HepG2 (cell line): ENCODE results near the gene DISP2.

Experiments used
- AKNA ChIP-seq: sonication (generic); formaldehyde crosslinking; IDR thresholded peaks from 2 replicates; pipeline ENCODE4 v1.4.0; 2020; ENCODE audit warnings: missing genetic modification reagents, borderline replicate concordance
- CTCF ChIP-seq: sonication (generic); formaldehyde crosslinking; IDR thresholded peaks from 2 replicates; pipeline ENCODE4 v1.5.0; 2020; ENCODE audit warnings: mild to moderate bottlenecking, missing genetic modification reagents, moderate library complexity
- EP300 ChIP-seq, 3 experiments: sonication (generic) in 1 of 3; formaldehyde crosslinking in 1 of 3; IDR thresholded peaks; 2 replicates each; pipeline versions ENCODE4 v1.5.1 to v1.6.1; 2011 to 2020; ENCODE audit warnings: low read depth in 2 of 3, low read length in 2 of 3, borderline replicate concordance in 1 of 3, improper control_type of control experiment in 1 of 3, mild to moderate bottlenecking in 1 of 3, missing genetic modification reagents in 1 of 3, moderate library complexity in 1 of 3
- MYC ChIP-seq: sonication (generic); formaldehyde crosslinking; IDR thresholded peaks from 2 replicates; pipeline ENCODE4 v1.9.0; 2021; ENCODE audit warnings: missing genetic modification reagents, borderline replicate concordance
- NFRKB ChIP-seq: fragments of 450-650 bp; IDR thresholded peaks from 2 replicates; pipeline ENCODE4 v1.6.1; 2017
- PREB ChIP-seq: sonication (generic); formaldehyde crosslinking; IDR thresholded peaks from 2 replicates; pipeline ENCODE4 v1.4.0; 2020; ENCODE audit warnings: missing genetic modification reagents
- SIN3B ChIP-seq: fragments of 150-350 bp; IDR thresholded peaks from 2 replicates; pipeline ENCODE4 v1.6.1; 2014; ENCODE audit warnings: low read length
- SNRNP70 ChIP-seq: fragments of 200-400 bp; formaldehyde crosslinking; IDR thresholded peaks from 2 replicates; pipeline ENCODE4 v1.6.1; 2017; ENCODE audit warnings: mild to moderate bottlenecking, low read depth, low read length, moderate library complexity
- TAF1 ChIP-seq: sonication (generic); formaldehyde crosslinking; IDR thresholded peaks from 2 replicates; pipeline ENCODE4 v1.4.0; 2020; ENCODE audit warnings: missing genetic modification reagents
- ZBTB20 ChIP-seq: sonication (generic); formaldehyde crosslinking; IDR thresholded peaks from 2 replicates; pipeline ENCODE4 v1.8.1; 2023; ENCODE audit warnings: missing genetic modification reagents, low read depth, mild to moderate bottlenecking, borderline replicate concordance
- ZEB1 ChIP-seq: IDR thresholded peaks from 2 replicates; pipeline ENCODE4 v1.6.1; 2012; ENCODE audit warnings: mild to moderate bottlenecking, low read depth, inconsistent platforms; ENCODE audit not compliant: insufficient replicate concordance
- ZNF446 ChIP-seq: sonication (generic); formaldehyde crosslinking; IDR thresholded peaks from 2 replicates; pipeline ENCODE4 v1.5.0; 2020; ENCODE audit warnings: mild to moderate bottlenecking, missing genetic modification reagents
- ZNF879 ChIP-seq: sonication (generic); formaldehyde crosslinking; IDR thresholded peaks from 2 replicates; pipeline ENCODE4 v1.8.1; 2023; ENCODE audit warnings: missing genetic modification reagents

DNA sequence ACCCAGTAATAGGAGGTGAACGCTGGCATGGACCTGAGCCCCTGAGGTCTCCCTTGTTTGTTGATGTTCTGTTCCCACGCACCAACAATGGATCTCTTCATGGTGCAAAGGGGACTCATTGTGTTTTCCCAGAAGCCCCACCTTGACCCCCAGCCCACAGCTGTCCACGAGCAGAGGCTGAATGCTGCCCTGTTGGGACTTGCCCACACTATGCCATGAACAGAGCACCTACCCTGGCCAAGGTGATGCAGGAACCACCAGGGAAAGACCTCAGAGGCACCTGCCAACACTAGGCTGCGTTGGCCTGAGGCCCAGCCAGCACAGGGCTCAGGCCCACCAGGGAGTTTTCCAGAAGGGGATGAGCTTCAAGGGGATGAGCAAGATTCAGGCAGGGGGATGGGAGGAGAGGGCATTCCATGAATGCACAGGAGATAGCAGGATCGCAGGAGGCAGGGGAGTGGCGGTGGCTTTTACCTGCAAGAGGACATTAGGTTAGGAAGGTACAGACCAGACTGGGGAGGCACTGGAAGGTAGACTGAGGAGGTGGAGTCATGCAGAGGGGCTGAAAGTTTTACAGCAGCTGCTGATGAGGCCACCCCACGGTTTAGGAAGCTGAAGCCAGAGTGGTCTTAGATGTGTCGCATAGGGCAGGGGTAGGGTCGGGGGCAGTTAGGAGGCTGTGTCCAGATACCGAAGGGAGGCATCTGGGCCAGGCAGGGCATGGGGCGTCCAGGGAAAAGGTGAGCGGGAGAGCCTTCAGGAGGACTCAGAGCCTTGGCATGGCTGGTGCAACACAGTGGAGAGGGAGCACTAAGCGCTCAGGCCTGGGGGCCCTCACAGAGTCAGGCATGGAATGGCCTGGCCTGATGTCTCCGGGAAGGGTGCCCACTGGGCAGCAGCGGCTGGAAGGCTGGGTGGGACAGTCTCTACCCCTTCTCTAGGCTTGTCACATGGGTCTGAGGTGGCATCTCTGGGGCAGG, 11.2 kb upstream of the DISP2 start:
- TF ChIP-seq ZNF446 (CRISPR knock-in tag) (no peak), SNRNP70 (no peak), CTCF (CRISPR knock-in tag) (no peak), SIN3B (no peak), AKNA (CRISPR knock-in tag) (no peak), ZEB1 (no peak), ZNF879 (CRISPR knock-in tag) (no peak), PREB (CRISPR knock-in tag) (no peak), EP300 (IDR thresholded peaks at IDR 0.05; ENCODE audit: low read depth in 2 of 2, low read length in 2 of 2) (no peak), EP300 (CRISPR knock-in tag; IDR thresholded peaks at IDR 0.05; ENCODE audit: borderline replicate concordance) (no peak), NFRKB (no peak), TAF1 (CRISPR knock-in tag) (no peak), ZBTB20 (CRISPR knock-in tag) (no peak), MYC (CRISPR knock-in tag) (no peak)
